GM21529 (cell line): ENCODE measurements around the gene SAFB.

Experiments
- ATAC-seq: cut with Tn5 transposase; IDR thresholded peaks from one replicate; pipeline ENCODE4 v1.9.1; 2021; ENCODE audit not compliant: unreplicated experiment

The SAFB gene

DNA sequence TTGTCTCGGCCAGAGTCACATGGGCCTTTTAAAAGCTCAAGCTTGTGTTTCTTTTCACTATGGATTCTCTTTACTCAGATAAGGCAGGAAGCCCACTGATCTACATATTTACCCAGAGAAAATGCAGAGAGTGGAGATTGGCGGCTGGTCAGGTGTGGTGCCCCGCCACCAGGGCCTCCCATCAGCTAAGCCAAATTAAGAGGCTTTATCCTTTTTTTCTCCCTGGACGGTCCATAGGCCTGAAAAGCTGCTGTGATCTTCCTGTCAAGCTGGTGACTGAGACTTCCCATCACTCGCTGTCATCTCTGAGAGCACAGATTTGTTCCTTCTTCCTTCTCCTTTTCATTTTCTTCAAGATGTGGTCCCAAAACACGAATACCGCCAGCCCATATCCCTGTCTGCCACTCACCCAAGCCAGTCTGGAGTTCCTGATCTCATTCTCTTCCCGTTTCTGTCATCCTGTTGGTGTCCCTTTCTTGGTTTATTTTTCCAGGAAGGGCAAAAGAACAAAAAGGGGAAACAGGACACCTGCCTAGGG, 1.9 kb downstream of the SAFB start:
- ATAC-seq = no peak

GRCh38 chr19:5625641-5626040, 2.8 kb downstream of the SAFB start:
- ATAC-seq = no peak

DNA sequence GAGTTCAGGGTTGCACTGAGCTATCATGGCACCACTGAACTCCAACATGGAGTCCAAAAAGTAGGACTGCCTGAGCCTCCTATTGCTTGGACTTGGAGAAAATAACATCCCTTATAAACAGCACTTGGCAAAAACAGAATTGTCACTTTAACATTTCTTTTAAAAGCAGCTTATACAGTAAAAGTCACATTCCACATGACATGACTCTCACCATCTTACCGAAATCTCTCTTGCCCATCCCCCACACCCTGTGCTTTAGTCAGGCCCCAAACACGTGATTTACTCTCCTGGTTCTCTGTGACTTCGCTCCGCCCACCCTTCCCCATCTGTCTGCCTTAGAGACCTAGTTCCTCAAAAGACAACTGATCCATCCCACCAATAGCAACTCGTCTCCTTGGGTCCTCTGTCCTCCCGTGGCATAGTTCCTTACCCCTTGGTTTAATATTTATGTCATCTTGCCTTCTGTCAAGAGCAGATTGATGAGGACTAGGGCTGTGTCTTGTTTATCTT, 4.6 kb downstream of the SAFB start:
- ATAC-seq = no peak

DNA sequence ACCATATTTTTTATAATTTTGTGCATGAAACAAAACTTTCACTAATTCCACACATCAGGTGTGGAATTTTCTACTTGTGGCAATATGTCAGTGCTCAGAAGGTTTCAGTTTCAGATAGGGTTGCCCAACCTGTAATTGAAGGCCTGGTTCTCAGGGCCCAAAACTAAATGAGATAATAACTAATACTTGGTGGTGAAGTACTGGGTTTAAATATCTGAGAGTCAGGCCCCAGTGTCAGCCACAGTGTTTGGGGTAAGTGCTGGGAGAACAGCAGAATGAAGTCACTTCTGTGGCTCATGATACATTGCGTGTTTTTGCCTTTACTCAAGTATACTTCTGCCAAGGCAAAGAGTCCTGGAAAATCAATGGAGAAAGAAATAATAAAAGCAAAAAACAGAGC, 5.6 kb downstream of the SAFB start:
- ATAC-seq = no peak

- ATAC-seq = no peak
These were observed 6.1 kb downstream of the SAFB start for GRCh38 chr19:5628919-5629481.

- ATAC-seq = no peak
These were observed 8.8 kb downstream of the SAFB start for GRCh38 chr19:5631567-5632240.

DNA sequence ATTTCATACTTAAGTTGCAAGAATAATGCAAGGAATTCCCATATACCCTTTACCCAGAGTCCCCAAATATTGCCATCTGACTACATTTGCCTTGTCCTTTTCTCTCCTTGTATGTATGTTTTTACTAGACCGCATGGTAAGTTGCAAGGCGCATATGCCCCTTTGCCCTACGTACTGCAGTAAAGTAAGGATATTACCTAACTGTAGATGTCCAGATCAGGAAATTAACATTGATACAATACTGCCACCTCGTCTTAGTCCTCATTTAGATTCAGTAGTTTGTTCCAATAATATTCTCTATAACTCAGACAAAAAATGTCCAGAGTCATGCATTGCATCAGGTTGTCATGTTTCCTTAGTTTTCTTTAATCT, 9.3 kb downstream of the SAFB start:
- ATAC-seq = no peak

DNA sequence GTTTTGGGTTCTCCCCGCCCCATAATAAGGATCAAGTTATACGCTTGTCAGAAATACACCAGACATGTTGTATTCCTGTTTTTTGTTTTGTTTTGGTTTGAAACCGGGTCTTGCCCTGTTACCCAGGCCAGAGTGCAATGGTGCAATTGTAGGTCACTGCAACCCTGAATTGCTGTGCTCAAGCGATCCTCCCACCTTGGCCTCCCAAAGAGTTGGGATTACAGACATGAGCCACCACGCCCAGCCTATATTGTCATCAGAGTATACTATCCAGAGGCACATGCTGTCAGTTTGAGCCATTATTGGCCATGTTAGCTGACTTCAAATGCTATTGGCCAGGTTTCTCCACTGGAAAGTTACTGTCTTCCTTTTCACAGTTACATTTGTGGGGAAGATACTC, 9.8 kb downstream of the SAFB start:
- ATAC-seq = no peak

GRCh38 chr19:5635427-5635826, 12.5 kb downstream of the SAFB start:
- ATAC-seq = no peak

GRCh38 chr19:5637971-5638370, 15.1 kb downstream of the SAFB start:
- no peak for ATAC-seq

- no peak for ATAC-seq
These were observed 18.3 kb downstream of the SAFB start for GRCh38 chr19:5641171-5641570.

- no peak for ATAC-seq
These were observed 19.3 kb downstream of the SAFB start for GRCh38 chr19:5642204-5642603.

GRCh38 chr19:5643060-5643459, 20.2 kb downstream of the SAFB start:
- no peak for ATAC-seq

DNA sequence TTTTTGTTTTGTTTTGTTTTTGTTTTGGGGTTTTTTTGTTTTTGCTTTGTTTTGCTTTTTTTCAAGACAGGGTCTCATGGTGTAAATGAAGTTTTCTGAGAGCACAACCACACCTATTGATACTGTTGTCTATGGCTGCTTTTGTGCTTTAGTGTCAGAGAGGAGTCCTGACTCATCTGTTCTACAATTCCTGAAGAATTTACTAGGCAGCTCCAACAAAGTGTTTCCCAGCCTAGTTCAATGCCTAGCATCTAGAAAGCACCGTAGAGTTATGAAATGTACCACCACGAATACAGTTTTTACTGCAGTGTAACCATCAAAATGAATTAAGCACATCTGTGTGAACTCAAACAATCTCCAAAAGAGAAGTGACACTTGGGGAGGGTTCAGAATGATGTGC, 21.2 kb downstream of the SAFB start:
- no peak for ATAC-seq

DNA sequence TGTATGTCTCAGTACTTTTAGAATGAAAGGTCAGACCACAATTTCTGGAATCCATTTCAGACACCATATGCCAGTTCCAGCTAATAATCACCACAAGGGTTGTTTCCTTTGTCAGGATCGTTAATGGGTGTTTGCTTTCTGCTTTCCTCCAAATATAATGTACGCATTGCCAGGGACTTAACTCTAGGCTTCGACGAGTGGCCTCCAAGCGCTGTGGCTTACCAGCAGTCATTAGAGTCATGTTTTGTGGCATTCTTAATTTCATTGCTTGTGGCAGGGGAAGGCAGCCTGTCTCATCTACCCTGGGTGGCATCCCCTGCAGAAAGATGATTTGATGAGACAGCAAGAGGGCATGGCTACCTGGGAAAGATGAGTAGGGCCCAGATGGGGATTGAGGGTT, 22.5 kb downstream of the SAFB start:
- no peak for ATAC-seq

GRCh38 chr19:5646703-5647102, 23.8 kb downstream of the SAFB start:
- ATAC-seq = no peak

- no peak for ATAC-seq
These were observed 25.6 kb downstream of the SAFB start for GRCh38 chr19:5648464-5648863.

GRCh38 chr19:5651361-5651760, 28.5 kb downstream of the SAFB start:
- ATAC-seq = no peak

DNA sequence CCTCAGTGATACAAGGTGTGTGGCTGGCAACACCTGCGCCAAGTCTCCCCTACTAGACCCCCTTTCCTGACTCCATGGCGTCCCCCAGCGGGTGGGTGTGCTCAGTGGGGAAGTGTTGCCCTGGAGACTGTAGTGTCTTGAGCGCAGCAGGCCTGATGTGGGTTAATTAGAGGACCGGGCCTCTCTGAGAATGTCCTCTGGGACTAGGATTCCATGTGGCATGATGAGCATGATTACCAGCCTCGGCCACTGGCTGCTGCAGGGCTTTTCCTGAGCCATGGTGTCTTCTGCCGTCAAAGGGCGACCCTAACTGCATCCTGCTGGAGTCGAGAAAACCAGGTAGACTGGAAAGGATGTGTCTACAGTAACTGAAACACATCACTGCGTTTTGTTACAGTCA, 29.4 kb downstream of the SAFB start:
- ATAC-seq = no peak

GRCh38 chr19:5654931-5655330, 32.0 kb downstream of the SAFB start:
- ATAC-seq = no peak

DNA sequence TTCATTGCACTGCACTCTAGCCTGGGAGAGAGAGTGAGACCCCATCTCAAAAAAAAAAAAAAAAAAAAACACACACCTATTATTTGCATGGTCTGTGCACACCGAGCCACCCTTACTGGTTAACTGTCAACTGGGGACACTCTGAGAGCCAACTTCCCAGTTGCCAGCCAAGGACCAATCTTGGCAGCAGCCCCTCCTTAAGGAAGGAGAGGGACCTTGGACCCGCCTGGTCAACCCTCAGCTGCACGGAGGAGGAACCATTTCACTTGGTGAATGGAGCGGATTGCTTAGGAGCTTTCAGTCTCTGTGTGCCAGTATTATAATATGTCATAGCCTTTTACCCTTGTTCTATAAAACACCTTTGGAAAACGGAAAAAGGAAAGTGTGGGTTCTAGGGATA, 32.5 kb downstream of the SAFB start:
- ATAC-seq = no peak

DNA sequence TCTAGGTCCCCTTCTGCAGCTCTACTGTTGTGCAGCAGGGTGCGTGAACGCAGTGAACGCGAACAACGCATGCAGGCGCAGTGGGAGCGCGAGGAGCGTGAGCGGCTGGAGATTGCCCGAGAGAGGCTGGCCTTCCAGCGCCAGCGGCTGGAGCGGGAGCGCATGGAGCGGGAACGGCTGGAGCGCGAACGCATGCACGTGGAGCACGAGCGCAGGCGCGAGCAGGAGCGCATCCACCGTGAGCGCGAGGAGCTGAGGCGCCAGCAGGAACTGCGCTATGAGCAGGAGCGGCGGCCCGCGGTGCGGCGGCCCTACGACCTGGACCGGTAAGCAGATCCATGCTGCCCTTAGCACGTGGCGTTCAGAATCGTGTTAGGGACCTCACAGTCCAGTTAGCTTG, 38.6 kb downstream of the SAFB start:
- ATAC-seq = no peak

- ATAC-seq = no peak
These were observed 41.0 kb downstream of the SAFB start for GRCh38 chr19:5663904-5664303.
